Upper lobe of left lung (tissue), 6 donors: ENCODE measurements around the gene CYTIP. TPM values are rescaled to one million over a fixed set of nuclear protein-coding genes. Genes with fewer than 3 reads are reported as not detected.

Experiments
- ATAC-seq, 2 donors: fragments of 200-7000 bp; cut with Tn5 transposase; one replicate each; pipeline ENCODE4 v1.9.1; 2022; ENCODE audit warnings: mild to moderate bottlenecking in 2 of 2, moderate library complexity in 2 of 2; ENCODE audit not compliant: low FRiP score in 2 of 2
- DNase-seq, 2 donors: peaks; one replicate each; pipeline ENCODE4 v3.0.0-alpha.2; 2019 to 2020
- H3K27ac ChIP-seq, 4 donors: fragments of 200-600 bp; sonication (generic); one replicate each; pipeline ENCODE4 v1.5.1; 2016 to 2019
- H3K27me3 ChIP-seq, 4 donors: fragments of 200-600 bp; sonication (generic); one replicate each; pipeline ENCODE4 v1.5.1; 2017 to 2019
- H3K36me3 ChIP-seq, 4 donors: fragments of 200-600 bp; sonication (generic); one replicate each; pipeline ENCODE4 v1.5.1; 2016 to 2019
- H3K4me1 ChIP-seq, 4 donors: fragments of 200-600 bp; sonication (generic); one replicate each; pipeline ENCODE4 v1.5.1; 2018 to 2019
- H3K4me3 ChIP-seq, 4 donors: fragments of 200-600 bp; sonication (generic); one replicate each; pipeline ENCODE4 v1.5.1; 2017 to 2019; ENCODE audit warnings: mild to moderate bottlenecking in 2 of 4, moderate library complexity in 1 of 4
- H3K9me3 ChIP-seq, 4 donors: fragments of 200-600 bp; sonication (generic); one replicate each; pipeline ENCODE4 v1.5.1; 2018 to 2019
- EP300 ChIP-seq, 4 donors: sonication (generic); formaldehyde crosslinking; IDR thresholded peaks; one replicate each; pipeline ENCODE4 v1.5.1; 2017; ENCODE audit warnings: antibody characterized with exemption in 4 of 4, control low read depth in 2 of 4
- POLR2A ChIP-seq, 4 donors: fragments of 450-650 bp; IDR thresholded peaks; one replicate each; pipeline ENCODE4 v1.5.1; 2016 to 2017; ENCODE audit warnings: antibody characterized with exemption in 4 of 4, mild to moderate bottlenecking in 2 of 4
- POLR2AphosphoS5 ChIP-seq, 2 donors: sonication (generic); formaldehyde crosslinking; IDR thresholded peaks; one replicate each; pipeline ENCODE4 v1.5.1; 2017; ENCODE audit warnings: antibody characterized with exemption in 2 of 2
- WGBS, 2 donors: methylation state at CpG; one replicate each; pipeline ENCODE4 v1.1.5; 2017 to 2018; 5-methylcytosine and 5-hydroxymethylcytosine counted together
- total RNA-seq, 6 donors: library from RNA; depleted of rRNA in 4 of 6; stranded (reverse); fragments of >200 nt in 4 of 6; gene quantifications; one replicate each; pipeline versions ENCODE4 v1.1.0 to v1.2.1, GENCODE V29; 2016 to 2021
- TF ChIP-seq, protein P1 (sequence below), 6 experiments: fragments of 450-650 bp in 4 of 6; fragments of 200-600 bp in 2 of 6; sonication (generic) in 2 of 6; IDR thresholded peaks; one replicate each; pipeline ENCODE4 v1.5.1; 2016 to 2019; ENCODE audit warnings: antibody characterized with exemption in 6 of 6
- donor health status: DM: no; HTN: no; CAD: no; lungs with moderate emphysema.
- donor health status: DM: no; HTN: yes; CAD: no; lungs with severe emphysema.

The CYTIP gene
- total RNA-seq, 6 donors from 2014 or later = 23.1 to 47.1 (median 28.5) TPM

- Histone ChIP-seq H3K36me3 (peaks cover 0 to 6% (median 3%) of the 10 kb centered on the region in 4 donors), H3K4me3 (no peak overlapping the region), H3K9me3 (no peaks in the 10 kb centered on the region), H3K27ac (no peak overlapping the region), H3K27me3 (no peaks in the 10 kb centered on the region), H3K4me1 (no peaks in the 10 kb centered on the region)
- TF ChIP-seq POLR2AphosphoS5 (IDR thresholded peaks at IDR 0.05) (no peak), POLR2A (IDR thresholded peaks at IDR 0.05) (no peak), EP300 (IDR thresholded peaks at IDR 0.05) (no peak)
- TF ChIP-seq, protein P1, sequence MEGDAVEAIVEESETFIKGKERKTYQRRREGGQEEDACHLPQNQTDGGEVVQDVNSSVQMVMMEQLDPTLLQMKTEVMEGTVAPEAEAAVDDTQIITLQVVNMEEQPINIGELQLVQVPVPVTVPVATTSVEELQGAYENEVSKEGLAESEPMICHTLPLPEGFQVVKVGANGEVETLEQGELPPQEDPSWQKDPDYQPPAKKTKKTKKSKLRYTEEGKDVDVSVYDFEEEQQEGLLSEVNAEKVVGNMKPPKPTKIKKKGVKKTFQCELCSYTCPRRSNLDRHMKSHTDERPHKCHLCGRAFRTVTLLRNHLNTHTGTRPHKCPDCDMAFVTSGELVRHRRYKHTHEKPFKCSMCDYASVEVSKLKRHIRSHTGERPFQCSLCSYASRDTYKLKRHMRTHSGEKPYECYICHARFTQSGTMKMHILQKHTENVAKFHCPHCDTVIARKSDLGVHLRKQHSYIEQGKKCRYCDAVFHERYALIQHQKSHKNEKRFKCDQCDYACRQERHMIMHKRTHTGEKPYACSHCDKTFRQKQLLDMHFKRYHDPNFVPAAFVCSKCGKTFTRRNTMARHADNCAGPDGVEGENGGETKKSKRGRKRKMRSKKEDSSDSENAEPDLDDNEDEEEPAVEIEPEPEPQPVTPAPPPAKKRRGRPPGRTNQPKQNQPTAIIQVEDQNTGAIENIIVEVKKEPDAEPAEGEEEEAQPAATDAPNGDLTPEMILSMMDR (IDR thresholded peaks at IDR 0.05) = no peak
- DNase-seq (no peak), ATAC-seq (no peak)
- WGBS, 2 donors = 40 to 42% methylated on average over 6 of the region's 6 CpGs
Measured at GRCh38 chr2:157427003-157427921, 16.6 kb downstream of the CYTIP start.

DNA sequence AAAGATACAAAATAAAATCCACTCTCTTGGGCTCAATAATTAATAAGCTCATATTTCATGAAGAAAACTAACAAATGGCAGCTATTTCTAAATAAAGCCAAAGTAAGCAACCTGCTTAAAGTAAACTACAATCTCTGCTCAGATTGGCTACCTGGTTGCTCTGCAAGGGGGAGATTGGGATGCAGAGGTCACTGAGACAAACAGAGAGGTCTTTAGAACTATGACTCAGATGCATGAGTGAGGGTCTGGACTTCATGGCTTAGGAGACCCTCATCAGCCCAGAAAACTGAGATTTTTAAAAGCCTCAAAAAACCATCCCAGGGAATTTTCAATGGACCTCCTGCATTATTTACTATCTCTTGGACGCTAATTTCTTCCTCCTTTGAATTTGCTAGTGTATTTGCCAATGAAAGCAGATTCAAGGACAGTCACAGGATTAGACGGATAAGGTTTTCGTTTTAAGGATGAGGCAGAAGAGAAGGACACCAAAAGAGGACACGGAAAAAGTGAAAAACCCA, 17.4 kb downstream of the CYTIP start:
- no peak for DNase-seq
- Histone ChIP-seq H3K4me3 (no peak overlapping the region), H3K27ac (no peak overlapping the region), H3K9me3 (no peaks in the 10 kb centered on the region), H3K36me3 (peaks cover 0 to 6% (median 3%) of the 10 kb centered on the region in 4 donors), H3K27me3 (no peaks in the 10 kb centered on the region), H3K4me1 (peaks cover 0 to 6% (median 0%) of the 10 kb centered on the region in 4 donors)
- TF ChIP-seq POLR2AphosphoS5 (IDR thresholded peaks at IDR 0.05) (no peak), POLR2A (IDR thresholded peaks at IDR 0.05) (no peak)
- TF ChIP-seq, protein P1 (IDR thresholded peaks at IDR 0.05) = no peak
- ATAC-seq = no peak
- WGBS, 2 donors = 64 to 80% methylated on average over 4 of the region's 4 CpGs

DNA sequence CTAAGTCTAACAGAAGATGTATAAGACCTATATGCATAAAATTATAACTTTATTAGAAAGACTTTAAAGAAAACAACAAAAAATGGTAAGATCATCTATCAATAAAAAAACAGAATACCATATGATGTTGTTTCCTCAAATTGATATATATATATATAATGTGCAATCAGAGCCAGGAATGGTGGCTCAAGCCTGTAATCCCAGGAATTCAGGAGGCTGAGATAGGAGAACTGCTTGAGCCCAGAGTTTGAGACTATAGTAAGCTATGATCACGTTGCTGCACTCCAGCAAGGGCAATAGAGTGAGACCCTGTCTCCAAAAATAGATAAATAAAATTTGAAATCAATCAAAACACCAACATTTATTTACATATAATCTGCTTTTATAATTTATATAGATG, 19.5 kb downstream of the CYTIP start:
- DNase-seq (no peak), ATAC-seq (no peak)
- no peak overlapping the region for H3K27ac ChIP-seq
- H3K27me3 ChIP-seq = no peaks in the 10 kb centered on the region
- no peaks in the 10 kb centered on the region for H3K9me3 ChIP-seq
- 83 to 86% methylated on average over 1 of the region's 1 CpG for WGBS, 2 donors
- H3K36me3 ChIP-seq = peaks cover 0 to 6% (median 0%) of the 10 kb centered on the region in 4 donors
- H3K4me3 ChIP-seq = no peak overlapping the region
- peaks cover 0 to 7% (median 0%) of the 10 kb centered on the region in 4 donors for H3K4me1 ChIP-seq
- TF ChIP-seq POLR2AphosphoS5 (IDR thresholded peaks at IDR 0.05) (no peak), EP300 (IDR thresholded peaks at IDR 0.05) (no peak), POLR2A (IDR thresholded peaks at IDR 0.05) (no peak)
- TF ChIP-seq, protein P1 (IDR thresholded peaks at IDR 0.05) = no peak

- ATAC-seq (no peak), DNase-seq (no peak)
- Histone ChIP-seq H3K4me1 (peaks cover 0 to 7% (median 5%) of the 10 kb centered on the region in 4 donors), H3K27ac (peak overlapping the region in 3 of 4 donors; percentile 69 to 83 (median 82)), H3K4me3 (no peak overlapping the region), H3K9me3 (no peaks in the 10 kb centered on the region), H3K36me3 (no peaks in the 10 kb centered on the region), H3K27me3 (no peaks in the 10 kb centered on the region)
- WGBS, 2 donors = 59 to 84% methylated on average over 3 of the region's 3 CpGs
- TF ChIP-seq, protein P1 (IDR thresholded peaks at IDR 0.05) = no peak
- TF ChIP-seq POLR2A (IDR thresholded peaks at IDR 0.05) (no peak), EP300 (IDR thresholded peaks at IDR 0.05) (no peak)
Measured at GRCh38 chr2:157421964-157422363, 21.9 kb downstream of the CYTIP start.
